Measurements from ENCODE around the gene AVEN.
"Not testable (repeated sequence)": the region's sequence is repeated elsewhere in the genome, so short reads cannot be mapped to it uniquely, and the experiment has no call there.

The AVEN gene

GRCh38 chr15:34038871-34039789 is at the start of gene AVEN:
Gene AVEN (minus strand): TSS chr15:34039204. CDS start chr15:34039046, 158 bp downstream.
- peak in 24 of 56 donors; percentile 21 to 78 (median 50) for DNase-seq

GRCh38 chr15:34085746-34086145 is 46.7 kb upstream of the AVEN start:
- DNase-seq = no peak

- peak in 11 of 56 donors; percentile 1 to 24 (median 7) for DNase-seq
Observed at GRCh38 chr15:34084086-34084485, 45.1 kb upstream of the AVEN start.

DNA sequence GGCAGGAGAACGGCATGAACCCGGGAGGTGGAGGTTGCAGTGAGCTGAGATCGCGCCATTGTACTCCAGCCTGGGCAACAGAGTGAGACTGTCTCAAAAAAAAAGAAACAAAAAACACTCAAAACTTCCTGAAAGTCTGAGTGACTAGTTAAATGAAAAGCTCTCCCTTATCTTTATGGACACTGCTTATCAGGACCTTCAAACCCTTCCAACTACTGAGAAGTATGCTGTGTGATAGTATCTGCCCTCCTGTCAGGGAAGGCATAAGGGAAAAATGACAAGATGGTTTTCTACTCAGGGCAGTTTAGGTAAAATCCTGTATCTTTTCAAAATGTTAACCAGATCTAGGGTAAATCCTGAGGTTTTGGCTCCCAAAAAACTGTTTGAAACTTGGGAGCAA is 40.9 kb upstream of the AVEN start:
- DNase-seq = no peak

DNA sequence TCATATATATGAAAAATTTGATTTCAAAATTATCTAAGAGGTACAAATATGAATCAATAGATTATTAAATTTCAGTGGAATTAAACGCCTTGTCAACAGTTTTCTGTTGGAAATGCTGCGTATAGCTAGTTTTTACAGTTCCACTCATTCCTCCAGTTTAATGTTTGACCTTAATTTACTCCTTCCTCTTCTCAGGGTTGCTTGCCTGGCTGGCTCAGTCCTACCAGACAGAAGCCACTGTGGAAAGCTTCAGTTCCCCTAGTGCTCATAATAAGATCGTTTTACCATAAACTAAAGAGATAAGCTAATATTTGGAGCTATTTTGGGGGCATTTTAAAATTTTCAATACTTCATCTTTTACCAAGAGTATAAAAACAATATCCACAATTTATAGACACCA is 39.9 kb upstream of the AVEN start:
- no peak for DNase-seq

GRCh38 chr15:34076785-34077184 is 37.8 kb upstream of the AVEN start:
- DNase-seq = no peak

GRCh38 chr15:34070003-34070402 is 31.0 kb upstream of the AVEN start:
- DNase-seq = no peak

- DNase-seq = no peak
Observed at GRCh38 chr15:34065941-34066340, 26.9 kb upstream of the AVEN start.

DNA sequence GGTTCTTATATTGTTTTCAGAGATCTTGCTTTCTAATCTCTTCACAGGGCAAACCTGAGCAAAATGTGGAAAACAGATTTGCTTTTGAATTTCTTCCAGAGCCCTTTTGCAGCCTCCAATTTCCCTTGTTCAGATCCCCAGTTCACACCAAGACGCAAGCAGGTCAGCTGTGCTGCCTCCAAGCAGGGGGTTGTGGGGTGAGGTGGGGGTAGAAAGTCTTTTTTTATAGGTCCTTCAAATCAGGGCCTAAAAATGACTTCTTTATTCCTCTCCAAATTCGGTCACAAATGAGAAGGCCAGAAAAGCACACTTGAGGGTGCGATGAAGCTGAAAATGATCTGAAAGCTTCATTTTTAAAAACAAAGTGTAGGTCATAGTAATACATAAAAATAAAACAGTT is 26.3 kb upstream of the AVEN start:
- DNase-seq = no peak

DNA sequence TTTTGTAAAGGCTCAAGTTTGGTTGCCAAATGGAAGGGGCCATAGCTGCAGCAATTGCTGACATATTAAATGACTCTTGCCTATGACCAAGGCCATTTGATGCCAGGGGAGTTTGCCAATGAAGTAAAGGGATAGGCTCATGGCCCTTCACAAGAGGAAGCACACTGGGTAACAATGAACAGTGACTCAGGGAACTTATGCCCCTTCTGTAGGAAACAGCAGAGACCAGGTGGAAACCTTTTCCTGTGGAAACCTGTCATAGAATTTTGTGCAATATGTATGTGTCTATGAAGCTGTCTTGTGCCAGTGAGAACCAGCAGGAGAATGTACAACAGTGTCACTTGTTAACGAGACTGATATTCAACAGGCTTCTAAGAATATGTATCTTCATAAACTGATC is 25.4 kb upstream of the AVEN start:
- DNase-seq = no peak

GRCh38 chr15:34059946-34060345 is 20.9 kb upstream of the AVEN start:
- DNase-seq = no peak

DNA sequence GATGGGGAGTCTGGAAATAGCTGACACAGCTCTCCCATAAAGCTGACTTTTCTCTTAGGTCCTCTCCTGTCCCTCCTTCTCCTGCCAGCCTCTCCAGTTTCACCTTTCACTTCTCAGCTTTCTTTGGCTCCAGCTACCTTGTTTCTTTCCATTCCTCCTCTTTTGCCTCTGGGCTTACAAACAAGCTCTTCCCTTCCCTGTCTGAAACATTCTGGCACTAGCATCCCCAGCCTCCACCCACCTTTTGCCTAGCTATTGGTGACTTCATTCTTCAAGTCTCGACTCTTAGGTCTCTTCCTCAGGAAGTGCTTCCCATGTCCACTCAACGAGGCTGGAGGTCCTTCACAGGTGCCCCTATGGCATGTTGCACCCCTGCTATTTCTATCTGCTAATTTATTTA is 20.5 kb upstream of the AVEN start:
- no peak for DNase-seq

- no peak for DNase-seq
Observed at GRCh38 chr15:34056911-34057310, 17.9 kb upstream of the AVEN start.

GRCh38 chr15:34055868-34056595 is 17.0 kb upstream of the AVEN start:
- DNase-seq = no peak

DNA sequence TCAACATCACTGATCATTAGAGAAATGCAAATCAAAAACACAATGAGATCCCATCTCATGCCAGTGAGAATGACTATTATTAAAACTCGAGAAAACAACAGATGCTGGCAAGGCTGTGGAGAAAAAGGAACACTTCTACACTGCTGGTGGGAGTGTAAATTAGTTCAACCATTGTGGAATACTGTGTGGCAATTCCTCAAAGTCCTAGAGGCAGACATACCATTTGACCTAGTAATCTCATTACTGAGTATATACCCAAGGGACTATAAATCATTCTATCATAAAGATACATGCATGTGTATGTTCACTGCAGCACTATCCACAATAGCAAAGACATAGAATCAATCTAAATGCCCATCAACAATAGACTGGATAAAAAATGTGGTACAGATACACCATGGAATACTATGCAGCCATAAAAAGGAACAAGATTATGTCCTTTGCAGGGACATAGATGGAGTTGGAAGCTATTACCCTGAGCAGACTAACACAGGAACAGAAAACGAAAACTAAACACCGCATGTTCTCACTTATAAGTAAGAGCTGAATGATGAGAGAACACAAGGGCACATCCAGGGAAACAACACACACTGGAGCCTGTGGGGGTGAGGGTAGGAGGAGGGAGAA is 15.2 kb upstream of the AVEN start:
- DNase-seq = no peak

- not testable (repeated sequence) for DNase-seq
Observed at GRCh38 chr15:34050385-34050784, 11.4 kb upstream of the AVEN start.

- no peak for DNase-seq
Observed at GRCh38 chr15:34049112-34049511, 10.1 kb upstream of the AVEN start.

DNA sequence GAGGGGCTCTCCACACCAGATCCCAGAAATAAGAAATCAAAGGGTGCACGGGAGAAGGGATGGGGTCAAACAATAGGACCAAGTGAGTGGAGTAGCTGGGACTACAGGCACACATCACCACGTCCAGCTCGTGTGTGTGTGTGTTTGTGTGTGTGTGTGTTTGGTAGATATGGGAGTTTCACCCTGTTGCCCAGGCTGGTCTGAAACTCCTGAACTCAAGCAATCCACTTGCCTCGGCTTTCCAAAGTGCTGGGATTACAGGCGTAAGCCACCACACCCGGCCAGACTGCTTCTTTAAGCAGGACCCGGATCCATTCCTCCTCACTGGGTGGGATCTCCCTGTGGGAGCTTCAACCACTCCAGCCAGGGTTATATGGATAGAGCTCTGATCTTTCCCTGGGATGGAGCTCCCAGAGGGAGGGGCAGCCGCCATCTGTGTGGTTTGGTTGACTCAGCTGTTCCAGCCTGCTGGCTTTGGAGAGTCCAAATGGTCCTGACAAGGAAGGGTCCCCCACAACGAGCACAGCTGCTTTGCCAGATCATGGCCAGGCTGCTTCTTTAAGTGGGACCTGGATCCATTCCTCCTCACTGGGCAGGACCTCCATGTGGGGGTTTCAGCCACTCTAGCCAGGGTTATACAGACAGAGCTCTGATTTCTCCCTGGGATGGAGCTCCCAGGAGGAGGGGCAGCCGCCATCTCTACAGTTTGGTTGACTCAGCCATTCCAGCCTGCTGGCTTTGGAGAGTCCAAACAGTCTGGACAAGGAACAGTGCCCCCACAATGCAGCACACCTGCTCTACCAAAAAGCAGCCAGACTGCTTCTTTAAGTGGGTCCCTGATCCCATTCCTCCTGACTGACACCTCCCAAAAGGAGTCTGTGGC is 9.1 kb upstream of the AVEN start:
- no peak for DNase-seq

DNA sequence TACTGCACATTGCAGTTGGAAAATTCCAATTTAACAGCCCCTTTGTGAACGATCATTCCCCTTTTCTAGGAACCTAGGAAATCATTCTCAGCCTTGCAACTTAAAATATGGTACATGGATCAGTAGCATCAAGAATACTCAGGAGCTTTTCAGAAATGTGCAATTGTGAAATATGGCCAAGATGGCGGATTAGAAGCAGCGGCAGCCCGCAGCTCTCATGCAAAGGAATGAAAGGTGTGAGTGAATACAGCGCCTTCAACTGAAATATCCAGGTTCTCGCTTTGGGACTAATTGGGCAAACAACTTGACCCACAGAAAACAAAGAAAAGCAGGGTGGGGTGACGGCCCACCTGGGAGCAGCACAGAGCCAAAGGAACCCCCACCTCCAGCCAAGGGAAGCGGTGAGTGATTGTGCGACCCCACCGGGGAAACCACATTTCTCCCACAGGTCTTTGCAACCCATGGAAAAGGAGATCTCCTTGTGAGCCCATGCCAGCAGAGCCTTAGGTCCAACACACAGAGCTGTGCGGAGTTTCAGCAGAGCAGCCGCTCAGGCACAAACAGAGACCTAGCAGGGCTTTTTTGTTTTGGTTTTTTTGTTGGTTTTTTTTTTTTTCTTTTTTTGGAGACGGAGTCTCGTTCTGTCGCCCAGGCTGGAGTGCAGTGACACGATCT is 7.6 kb upstream of the AVEN start:
- no peak for DNase-seq

DNA sequence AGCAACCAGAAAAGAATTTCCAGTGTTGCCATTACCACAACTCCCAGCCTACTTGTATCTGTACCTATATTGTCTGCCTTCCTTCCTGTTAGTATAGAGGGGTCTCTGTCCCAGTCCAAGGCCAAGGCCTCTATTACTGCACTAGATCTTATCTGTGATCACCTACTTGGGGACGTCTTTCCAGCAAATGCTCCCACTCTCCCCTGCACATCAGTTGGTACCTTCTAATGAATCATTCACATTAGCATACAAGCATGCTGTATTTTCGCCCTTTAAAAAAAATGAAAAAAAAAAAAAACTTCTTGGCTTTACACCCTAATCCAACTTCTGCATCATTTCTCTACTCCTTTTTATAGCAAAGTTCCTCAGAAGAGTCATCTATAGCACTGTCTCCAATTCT is 4.8 kb upstream of the AVEN start:
- DNase-seq = peak in 4 of 56 donors; percentile 2 to 19 (median 2)

Measured in nucleus accumbens (tissue), 56 donors.